Measurements from ENCODE around the gene HS6ST3.
"Not testable (repeated sequence)": the region's sequence is repeated elsewhere in the genome, so short reads cannot be mapped to it uniquely, and the experiment has no call there.

HS6ST3 gene

DNA sequence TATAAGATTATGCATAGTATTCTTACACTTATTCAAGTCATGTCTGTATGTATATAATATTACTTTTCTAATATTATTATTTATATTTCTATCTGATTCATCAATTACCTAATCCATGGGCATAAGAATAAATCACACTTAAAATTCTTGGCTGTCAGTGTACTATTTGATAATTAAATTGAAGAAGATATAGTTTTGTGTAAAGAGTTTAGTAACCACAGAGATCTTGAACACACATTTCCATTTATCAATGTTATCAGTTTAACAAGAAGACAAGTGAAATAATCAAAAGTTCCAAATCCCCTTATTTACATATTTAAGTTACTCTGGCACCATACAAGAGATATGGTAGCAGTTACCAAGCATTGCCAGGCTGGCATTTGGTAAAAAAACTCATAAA lies 659.9 kb downstream of the HS6ST3 start:
- no peak for DNase-seq

DNA sequence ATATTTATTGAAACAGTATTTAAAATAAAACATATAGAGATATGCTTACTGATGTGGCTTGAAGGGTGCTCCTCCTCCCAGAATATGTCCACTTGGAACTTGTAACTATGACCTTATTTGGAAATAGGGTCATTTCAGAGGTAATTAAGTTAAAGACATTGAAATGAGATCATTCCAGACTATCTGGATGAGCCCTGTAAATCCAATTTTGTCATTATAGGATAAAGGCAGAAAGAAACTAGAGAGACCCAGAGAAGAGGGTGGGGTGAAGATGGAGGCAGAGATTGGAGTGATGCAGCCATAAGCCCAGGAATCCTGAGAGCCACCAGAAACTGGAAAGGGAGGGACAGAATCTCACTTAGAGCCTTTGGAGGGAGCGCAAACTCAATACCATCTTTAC lies 661.2 kb downstream of the HS6ST3 start:
- DNase-seq = no peak

DNA sequence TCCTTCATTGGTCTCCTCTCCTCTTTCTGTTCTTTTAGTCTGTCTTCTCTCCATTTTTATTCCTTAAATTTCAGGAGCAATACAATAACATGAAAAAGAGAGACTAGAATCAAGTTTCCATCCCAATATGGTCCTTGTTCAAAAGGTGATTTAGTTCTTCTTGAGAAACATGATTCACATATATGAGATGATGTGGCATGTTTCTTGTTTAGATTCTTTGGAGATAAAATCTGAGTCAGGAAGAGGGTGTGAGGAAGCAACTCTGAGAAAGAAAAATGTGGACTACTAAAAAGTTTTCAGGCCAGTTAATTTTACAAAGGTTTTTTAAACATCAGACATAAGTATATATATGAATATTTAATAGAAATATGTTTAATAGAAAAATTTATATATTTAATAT lies 673.0 kb downstream of the HS6ST3 start:
- DNase-seq = no peak

DNA sequence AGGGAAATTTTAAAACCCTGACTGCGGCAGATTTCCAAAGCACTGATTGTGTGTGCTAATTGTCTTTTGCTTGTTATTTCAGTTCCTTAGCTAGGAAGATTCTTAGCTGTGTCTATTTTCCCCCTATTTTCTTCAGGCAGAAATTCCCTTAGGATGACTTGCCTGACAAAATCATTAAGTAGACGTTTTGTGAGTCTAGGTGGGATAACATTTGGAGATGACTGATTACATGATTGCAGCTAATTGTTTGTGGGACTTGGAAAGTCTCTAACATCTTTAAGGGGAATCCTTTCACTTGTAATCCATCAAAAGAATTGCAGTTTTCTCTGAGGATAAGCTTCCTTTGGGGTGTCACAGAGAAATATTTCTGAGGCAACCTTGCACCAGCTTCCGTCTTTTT lies 676.4 kb downstream of the HS6ST3 start:
- DNase-seq = no peak

DNA sequence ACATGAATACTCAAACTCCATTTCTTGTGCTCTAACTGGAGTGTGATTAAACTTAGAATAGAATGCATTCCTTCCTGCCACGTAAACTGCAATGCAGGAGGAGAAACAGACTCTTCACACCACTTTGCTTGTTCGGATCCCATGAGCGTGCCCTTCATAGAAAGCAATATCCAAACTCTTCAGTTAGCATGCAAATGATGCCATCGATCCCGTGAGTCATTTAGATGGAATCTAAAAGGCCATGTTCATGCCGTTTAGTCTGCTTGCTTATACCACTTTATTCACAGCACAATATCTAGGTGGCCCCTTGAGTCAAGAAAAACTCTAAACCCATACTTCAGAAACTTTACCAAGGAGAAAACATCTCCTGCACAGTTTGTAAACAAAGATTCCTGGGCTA lies 678.6 kb downstream of the HS6ST3 start:
- no peak for DNase-seq

DNA sequence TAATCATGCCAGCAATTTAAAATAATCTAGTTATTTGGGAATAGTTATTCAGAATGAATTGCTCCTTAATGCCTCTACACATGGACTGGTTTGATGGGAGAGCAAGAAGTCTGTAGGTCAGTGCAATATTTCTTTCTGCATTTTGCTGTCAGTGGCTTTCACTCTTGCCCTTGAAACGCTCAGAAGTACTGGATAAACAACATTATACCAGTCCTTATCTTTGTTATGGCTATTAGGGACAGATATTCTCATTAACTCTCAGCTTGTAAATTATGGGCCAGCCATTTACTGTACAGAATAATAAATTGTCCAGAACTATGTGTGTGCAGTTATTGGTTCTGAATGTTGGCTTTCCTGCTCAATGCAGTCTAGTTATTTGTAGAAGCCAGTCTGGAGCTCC lies 680.0 kb downstream of the HS6ST3 start:
- no peak for DNase-seq

DNA sequence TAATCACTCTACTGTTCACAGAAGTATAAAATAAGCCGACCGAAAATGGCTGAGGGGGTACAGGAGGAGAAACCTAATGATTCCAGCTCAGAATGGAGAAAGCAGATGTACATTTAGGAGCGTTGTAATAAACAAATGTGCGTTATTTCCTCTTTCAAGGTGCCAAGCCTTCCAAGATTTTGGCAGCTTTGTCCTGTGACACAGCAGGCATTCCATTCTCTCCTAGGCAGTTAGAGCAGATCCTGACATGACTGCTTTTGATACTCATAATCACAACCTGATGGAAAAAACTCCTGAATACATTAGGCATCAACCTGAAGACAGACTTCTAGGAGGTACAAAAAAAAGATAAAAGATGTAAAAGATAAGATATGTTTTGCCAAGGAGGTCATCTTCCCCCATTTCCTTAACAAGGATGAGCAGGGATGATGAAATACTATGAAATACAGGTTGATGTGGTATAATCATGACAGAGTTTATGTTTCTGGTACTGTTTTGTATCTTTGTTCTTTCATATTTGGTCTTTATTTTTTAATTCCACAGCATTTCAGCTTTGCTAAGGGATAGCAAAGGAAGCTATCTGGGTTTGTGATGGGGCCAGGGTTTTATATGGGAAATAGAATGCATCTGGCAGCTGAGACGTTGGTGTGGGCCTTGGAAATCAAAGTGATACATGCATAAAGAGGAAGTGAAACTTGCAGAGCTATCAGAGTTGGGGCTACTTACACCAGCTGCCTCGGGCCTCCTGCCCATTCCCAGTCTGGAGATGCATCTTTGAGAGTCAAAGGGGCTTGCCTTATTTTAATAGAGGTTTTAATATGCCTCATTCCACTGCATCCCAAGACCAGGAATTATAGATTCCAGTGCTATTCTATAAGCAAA lies 681.8 kb downstream of the HS6ST3 start:
- peak; percentile 8 for DNase-seq

DNA sequence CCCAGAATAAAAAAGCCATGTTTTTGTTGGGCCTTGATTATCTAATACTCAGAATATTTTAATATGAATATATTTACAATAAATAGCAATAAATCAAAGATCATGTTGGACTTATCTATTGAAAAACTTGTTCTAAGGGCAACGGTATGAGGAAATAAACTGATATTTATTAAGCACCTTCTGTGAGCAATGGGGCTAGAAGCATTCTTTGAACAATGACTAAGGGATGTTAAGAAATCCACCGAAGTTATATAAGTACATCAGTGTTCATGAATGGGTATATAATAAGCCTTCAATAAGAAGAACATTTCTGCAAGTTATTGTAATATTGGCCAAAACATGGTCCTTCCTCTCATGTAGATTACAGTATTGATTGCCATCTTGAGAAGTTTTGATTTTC lies 682.5 kb downstream of the HS6ST3 start:
- no peak for DNase-seq

DNA sequence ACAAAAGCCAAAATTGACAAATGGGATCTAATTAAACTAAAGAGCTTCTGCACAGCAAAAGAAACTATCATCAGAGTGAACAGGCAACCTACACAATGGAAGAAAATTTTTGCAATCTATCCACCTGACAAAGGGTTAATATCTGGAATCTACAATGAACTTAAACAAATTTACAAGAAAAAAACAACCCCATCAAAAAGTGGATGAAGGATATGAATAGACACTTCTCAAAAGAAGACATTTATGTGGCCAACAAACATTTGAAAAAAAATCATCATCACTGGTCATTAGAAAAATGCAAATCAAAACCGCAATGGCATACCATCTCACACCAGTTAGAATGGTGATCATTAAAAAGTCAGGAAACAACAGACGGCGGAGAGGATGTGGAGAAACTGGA lies 688.4 kb downstream of the HS6ST3 start:
- DNase-seq = not testable (repeated sequence)

DNA sequence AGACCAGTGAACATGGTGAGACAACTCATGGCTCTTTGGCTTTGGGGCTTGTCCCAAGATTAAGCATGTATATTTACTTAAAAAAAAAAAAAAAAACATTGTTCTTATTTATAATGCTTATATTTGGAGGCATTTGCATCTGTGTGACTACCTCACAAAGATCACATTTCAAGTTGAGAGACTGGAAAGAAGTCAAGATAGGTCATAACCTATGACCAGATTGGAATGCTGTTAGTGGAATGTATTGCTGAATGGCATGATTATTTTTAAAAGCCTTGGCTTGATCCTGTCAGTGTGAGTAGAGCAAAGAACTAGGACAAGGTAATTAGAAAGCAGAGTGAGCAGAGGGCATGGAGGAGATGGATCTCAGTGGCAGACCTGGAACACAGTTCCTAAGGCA lies 689.8 kb downstream of the HS6ST3 start:
- DNase-seq = no peak

DNA sequence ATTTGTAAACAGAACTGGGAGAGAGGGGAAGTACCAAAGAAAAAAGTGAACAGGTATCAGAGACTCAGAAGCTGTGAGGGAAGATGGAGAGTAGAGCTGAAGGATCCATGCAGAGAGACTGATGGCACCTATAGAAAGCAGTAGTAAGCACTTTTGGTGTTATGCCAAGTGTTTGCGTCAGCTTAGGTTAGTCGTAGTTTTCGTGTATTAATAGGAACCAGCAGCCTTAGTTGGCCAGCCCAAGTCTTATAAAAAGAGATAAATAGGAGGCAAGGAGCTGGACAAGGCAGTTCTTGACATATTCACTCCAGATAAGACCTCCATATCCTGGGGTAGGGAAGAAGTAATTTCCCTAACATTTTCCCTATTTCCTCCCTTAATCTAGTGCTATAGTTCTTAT lies 690.2 kb downstream of the HS6ST3 start:
- no peak for DNase-seq

DNA sequence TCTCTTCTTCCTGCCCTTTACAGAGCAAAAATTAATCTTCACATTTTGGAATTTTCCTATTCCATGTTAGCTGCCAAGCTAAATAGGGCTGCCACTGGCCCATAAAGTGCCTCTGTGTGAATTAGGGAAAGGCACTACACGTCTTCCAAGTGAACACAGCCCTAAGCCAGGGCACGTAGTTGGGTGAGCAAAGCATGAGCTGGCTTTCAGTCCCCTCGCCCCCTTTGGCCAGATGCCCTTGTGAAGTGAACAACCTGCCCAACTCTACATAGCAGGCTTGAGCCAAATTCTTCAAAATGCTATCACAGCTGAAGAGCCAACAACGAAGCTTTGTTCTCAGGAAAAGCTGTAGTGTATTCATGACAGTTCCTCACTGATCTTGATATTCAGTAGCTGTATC lies 691.2 kb downstream of the HS6ST3 start:
- peak; percentile 22 for DNase-seq

DNA sequence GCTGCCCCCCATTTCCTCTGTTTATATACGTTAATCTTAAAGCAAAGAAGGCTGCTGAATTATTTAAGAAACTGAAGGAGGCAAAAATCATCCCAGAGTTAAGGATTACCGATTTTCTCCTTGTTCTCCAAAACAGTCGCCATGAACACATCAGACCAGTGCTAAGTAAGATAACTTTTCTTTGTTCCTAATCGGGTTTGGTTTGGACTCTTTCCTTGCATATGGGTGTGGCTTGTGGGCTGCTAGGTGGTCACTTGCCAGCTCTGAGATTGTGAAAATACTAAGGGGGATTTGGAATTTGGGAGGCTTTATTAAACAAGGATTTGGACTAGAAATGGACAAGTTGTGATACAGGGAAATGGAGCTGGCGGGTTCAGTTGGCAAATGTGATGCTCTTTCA lies 692.3 kb downstream of the HS6ST3 start:
- no peak for DNase-seq

DNA sequence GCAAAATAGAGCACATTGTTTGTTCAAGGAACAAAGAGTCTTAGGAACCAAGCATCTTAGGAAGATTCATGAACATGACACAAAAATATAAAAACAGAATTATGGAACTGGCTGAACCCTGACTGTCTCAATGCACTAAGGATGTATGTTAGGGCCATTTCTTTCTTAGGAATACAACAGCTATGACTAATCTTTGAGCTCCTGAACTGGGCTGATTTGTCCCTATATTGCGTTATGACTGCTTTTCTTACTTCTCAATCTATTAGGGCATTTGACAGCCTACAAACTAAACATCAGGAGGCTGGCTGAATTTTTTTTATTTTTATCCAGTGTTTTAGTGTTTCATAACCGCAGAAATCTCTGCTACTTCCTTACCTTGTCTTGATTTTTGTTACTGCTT lies 693.1 kb downstream of the HS6ST3 start:
- no peak for DNase-seq

DNA sequence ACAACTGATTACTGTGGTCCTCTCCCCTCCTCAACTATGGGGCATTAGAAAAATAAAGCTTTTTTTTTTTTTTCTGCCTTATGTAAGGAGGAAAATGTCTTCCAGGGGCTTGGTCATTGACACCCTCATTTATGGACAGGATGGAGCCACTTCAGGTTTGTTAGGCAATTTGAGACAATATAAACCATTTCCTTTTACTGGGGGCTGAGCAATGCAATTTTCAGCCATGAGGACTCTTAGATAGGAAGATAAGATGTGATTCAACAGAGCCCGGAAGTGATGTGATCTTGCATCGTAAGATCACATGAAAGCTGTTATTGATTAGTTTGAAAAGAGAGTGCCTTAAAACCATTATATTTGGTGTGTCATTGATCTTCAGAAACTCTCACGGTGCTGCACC lies 693.6 kb downstream of the HS6ST3 start:
- DNase-seq = no peak

DNA sequence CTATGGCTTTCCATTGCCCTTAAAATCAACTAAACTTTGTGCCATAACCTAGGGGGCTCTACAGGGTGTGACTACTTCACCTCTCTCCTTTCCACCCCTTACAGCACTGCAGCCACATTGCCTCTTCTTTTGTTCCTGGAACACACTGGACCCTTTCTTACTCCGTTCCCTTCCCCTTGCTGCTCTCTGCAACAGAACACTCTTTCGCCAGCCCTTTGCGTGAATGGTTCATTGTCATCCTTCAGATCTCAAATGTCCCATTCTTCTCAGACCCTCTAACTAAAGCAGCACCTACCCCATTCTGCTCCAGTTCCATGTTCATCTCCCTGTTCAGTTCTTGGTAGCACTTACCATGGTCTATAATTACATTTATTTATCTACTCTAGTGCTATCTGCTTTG lies 696.1 kb downstream of the HS6ST3 start:
- no peak for DNase-seq

DNA sequence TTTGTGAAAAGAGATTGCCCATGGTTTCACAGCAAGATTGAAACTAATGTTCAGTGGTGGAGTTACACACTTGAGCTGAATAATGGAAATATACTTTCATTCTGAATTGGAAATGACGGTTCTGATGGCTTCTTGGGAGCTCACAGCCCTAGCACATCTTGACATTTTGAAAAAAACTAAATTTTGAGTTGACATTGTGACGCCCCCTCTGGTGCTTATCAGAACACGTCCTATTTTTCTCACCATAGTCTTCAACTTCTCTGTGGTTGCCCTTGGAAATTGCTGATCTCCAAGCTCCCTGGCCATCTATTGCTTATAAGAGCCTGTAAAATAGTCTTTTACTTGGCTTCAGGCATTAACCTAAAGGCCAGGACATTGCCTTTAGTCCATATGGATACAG lies 702.3 kb downstream of the HS6ST3 start:
- no peak for DNase-seq

DNA sequence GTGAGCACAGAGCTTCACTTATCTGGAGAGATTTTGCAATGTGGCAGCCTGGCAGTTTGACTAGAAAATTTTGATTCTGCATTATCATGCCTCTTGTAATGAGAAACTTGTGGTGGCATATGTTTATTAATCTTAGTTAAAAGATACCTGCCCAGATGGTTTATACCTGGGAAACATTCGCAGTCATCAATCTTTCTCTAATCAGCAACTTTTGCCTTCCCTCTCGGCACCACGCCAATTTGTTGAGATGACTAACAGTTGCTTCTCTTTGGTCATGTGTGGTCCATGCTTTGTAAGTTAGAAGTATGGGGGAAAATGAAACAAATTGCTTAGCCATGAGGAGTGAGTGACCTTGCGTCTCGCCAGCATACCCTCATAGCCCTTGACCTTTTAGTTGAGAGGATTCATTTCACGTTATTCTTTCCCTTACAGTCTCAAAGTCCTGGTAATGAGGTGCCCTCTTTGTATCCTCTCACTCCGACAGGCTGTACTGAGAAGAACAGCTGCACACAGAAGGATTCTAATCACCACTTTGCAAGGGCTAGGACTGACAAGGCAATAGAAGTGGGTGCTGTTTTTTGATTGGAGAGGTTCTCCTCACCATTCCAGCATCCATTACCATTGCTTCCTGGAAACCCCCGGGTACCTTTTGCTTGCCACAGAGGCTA lies 703.0 kb downstream of the HS6ST3 start:
- DNase-seq = no peak

DNA sequence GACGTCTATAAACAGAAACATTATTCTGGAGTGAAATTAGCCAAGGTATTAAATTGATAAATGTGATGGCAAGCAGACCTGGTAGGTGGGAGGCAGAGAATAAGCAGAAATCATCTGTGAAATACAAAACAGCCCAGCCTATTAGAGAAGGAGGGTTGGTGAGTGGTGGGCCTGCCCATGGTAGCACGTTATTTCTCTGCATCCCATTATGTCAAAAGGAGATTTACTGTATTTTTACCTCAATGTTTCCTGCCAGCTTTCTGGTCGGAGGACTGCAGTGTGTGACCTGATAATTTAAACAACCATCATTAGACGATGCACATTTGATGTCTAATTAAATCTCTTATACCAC lies 703.5 kb downstream of the HS6ST3 start:
- DNase-seq = no peak

DNA sequence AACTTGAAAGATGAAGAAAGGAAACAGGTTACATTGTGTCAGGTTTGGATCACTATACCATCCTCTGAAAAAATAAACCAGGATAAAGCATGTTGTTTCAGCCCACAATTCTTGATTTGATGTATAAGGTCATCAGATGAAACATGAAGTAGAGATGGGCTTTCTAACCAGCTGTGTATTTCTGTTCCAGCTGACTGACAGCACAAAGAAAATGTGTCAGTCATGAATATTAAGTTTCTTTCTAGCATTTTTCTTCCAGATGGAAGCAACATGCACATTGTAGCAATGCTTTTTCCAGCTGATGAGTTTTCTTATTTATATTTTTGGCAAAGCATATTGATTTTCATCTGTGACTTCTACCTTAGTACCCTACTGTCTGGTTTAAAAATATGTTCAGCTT lies 704.8 kb downstream of the HS6ST3 start:
- no peak for DNase-seq

DNA sequence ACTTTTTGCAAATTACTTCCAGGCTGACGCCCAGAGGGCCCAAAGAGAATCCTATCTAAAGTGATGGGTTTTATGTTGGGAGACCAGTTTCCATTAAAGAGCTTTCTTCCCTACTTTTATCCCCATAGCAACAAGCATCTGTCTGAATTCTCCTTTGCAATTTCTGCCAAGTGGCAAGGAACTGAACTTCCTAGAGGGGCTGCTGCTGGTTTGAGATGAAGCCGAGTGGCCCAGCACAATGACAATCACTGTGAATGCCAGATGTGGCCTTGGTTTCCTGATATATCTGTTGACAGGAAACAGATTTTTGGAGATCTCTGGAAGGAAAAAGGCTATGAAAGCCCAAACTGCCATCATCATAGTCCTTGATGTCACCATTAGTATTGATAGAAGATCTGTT lies 705.8 kb downstream of the HS6ST3 start:
- DNase-seq = no peak

DNA sequence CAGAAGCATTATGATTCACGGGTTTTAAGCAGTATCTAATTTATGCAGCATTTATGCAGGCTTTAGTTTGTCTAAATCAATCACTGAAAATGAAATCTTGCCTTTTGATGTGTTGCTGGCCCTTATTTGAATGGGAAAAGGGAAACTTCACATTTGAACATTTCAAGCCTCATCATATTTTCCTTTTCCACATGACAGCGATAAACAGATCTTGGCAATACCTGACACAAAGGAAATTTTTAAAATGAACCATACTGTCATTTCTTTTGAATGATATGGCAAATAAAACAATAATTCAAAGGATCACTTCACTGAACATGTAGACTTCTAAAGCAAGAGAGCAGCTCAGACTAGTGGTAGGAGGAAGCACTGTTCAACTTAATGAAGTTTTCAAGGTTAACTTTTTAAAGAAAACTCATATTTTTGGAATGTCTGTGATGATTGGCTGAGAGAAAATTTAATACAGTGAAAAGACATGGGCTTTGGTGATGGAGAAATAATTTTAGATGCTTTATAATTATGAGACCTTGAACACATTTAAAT lies 706.3 kb downstream of the HS6ST3 start:
- no peak for DNase-seq

DNA sequence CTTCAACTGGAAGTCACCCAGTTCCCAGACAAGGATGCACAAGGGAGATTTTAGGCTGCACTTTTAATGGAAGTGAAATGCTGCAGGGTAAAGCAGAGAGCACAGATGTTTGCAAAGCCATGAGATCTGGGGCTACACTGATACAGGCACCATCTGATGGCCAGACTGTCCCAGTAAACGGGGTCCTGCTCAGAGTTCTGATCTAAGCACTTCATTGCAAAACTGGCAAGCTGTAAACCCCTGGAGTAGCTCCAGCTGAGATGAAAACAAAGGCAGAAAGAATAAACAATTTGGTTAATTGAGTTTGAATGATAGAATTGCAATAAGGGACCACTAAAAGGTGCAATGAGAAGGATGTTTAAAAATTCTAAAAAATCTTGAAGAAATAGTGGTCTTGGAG lies 707.2 kb downstream of the HS6ST3 start:
- no peak for DNase-seq

DNA sequence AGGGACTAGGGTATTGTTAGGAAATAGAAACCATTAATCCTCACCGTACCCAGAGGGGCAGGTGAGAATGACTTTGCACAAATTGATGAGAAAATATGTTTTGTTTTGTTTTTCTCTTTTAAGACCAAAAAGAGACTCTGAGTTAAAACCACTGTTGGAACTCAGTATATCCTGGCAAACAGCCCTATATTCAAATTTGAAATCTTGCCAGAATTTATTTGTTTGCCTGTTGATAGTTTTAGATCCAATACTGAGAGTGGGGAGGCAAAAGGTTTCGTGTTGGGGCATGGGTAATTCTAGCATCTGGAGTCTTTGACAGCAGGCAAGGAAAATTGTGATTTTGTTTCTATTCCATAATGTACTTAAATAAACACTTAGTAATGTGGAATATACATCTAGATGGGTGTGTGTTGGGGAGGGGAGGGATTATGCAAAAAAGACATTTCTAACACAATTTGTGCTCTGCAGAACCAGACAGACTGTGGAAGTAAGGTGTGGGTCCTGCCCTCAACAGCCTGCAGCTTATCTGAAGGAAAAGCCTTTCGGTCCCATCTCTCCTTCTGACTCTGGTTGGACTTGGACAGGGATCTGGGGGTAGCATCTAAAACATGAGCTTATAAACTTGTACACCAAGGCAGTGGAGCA lies 713.7 kb downstream of the HS6ST3 start:
- DNase-seq = no peak
